Mesenchymal stem cell (in vitro differentiated cells and primary cell): Measurements from ENCODE around the gene USH2A.

ENCODE experiments used
- DNase-seq: peaks from one replicate; pipeline ENCODE4 v3.0.0-alpha.2; 2013
- H2AFZ ChIP-seq: one replicate; pipeline ENCODE4 v1.6.1; 2013; ENCODE audit warnings: low read depth, mild to moderate bottlenecking, control low read depth, inconsistent platforms, low read length, moderate library complexity
- H2AK5ac ChIP-seq: 2 replicates; pipeline ENCODE4 v1.6.1; 2013; ENCODE audit warnings: low read length, moderate library complexity, mild to moderate bottlenecking, inconsistent platforms; ENCODE audit not compliant: severe bottlenecking
- H2BK120ac ChIP-seq: one replicate; pipeline ENCODE4 v1.6.1; 2013; ENCODE audit warnings: low read depth, mild to moderate bottlenecking, inconsistent platforms, low read length, moderate library complexity
- H2BK12ac ChIP-seq, 2 experiments: one replicate each; pipeline ENCODE4 v1.6.1; 2013; ENCODE audit warnings: inconsistent platforms in 2 of 2, low read length in 2 of 2, mild to moderate bottlenecking in 2 of 2, moderate library complexity in 2 of 2, control low read depth in 1 of 2
- H2BK15ac ChIP-seq: one replicate; pipeline ENCODE4 v1.6.1; 2013; ENCODE audit warnings: mild to moderate bottlenecking, low read depth, inconsistent platforms; ENCODE audit not compliant: poor library complexity, severe bottlenecking
- H2BK5ac ChIP-seq: 2 replicates; pipeline ENCODE4 v1.6.1; 2013; ENCODE audit warnings: low read depth, mild to moderate bottlenecking, low read length, control low read depth, inconsistent platforms; ENCODE audit not compliant: poor library complexity, severe bottlenecking
- H3K14ac ChIP-seq, 2 experiments: one replicate each; pipeline ENCODE4 v1.6.1; 2013; ENCODE audit warnings: inconsistent platforms in 2 of 2, low read length in 2 of 2, control low read depth in 1 of 2, mild to moderate bottlenecking in 1 of 2, moderate library complexity in 1 of 2
- H3K18ac ChIP-seq, 2 experiments: one replicate each; pipeline ENCODE4 v1.6.1; 2013; ENCODE audit warnings: inconsistent platforms in 2 of 2, low read length in 2 of 2, control low read depth in 1 of 2, low read depth in 1 of 2, mild to moderate bottlenecking in 1 of 2
- H3K23ac ChIP-seq, 2 experiments: one replicate each; pipeline ENCODE4 v1.6.1; 2013; ENCODE audit warnings: inconsistent platforms in 2 of 2, low read length in 2 of 2, mild to moderate bottlenecking in 2 of 2, moderate library complexity in 2 of 2, control low read depth in 1 of 2
- H3K27ac ChIP-seq: 2 replicates; pipeline ENCODE4 v1.5.1; 2013; ENCODE audit warnings: mild to moderate bottlenecking, moderate library complexity, low read length, control low read depth, inconsistent platforms; ENCODE audit not compliant: poor library complexity, severe bottlenecking
- H3K27me3 ChIP-seq, 2 experiments: 2 replicates each; pipeline versions ENCODE4 v1.6.1 to v1.7.0; 2013; ENCODE audit warnings: low read length in 2 of 2, mild to moderate bottlenecking in 2 of 2, moderate library complexity in 2 of 2, control low read depth in 1 of 2, inconsistent platforms in 1 of 2; ENCODE audit not compliant: control insufficient read depth in 1 of 2, insufficient read depth in 1 of 2
- H3K36me3 ChIP-seq, 2 experiments: 2 replicates each; pipeline versions ENCODE4 v1.6.1 to v1.7.0; 2013; ENCODE audit warnings: low read length in 2 of 2, control low read depth in 1 of 2, inconsistent platforms in 1 of 2, low read depth in 1 of 2, mild to moderate bottlenecking in 1 of 2; ENCODE audit not compliant: insufficient read depth in 2 of 2, control insufficient read depth in 1 of 2
- H3K4ac ChIP-seq, 2 experiments: one replicate each; pipeline ENCODE4 v1.6.1; 2013; ENCODE audit warnings: inconsistent platforms in 2 of 2, low read length in 2 of 2, mild to moderate bottlenecking in 2 of 2, moderate library complexity in 2 of 2, control low read depth in 1 of 2, low read depth in 1 of 2
- H3K4me1 ChIP-seq: 2 replicates; pipeline ENCODE4 v1.6.1; 2013; ENCODE audit warnings: low read depth, low read length, control low read depth; ENCODE audit not compliant: control insufficient read depth, insufficient read depth
- H3K4me2 ChIP-seq: 2 replicates; pipeline ENCODE4 v1.6.1; 2013; ENCODE audit warnings: low read length, mild to moderate bottlenecking, inconsistent platforms; ENCODE audit not compliant: poor library complexity, severe bottlenecking
- H3K4me3 ChIP-seq, 2 experiments: 2 replicates each; pipeline versions ENCODE4 v1.5.1 to v1.7.0; 2013; ENCODE audit warnings: low read length in 2 of 2, mild to moderate bottlenecking in 2 of 2, control low read depth in 1 of 2, low read depth in 1 of 2; ENCODE audit not compliant: insufficient read depth in 1 of 2
- H3K79me1 ChIP-seq: replicated peaks from 2 replicates; pipeline ENCODE4 v1.6.1; 2013; ENCODE audit warnings: mild to moderate bottlenecking, control low read depth, low read length, inconsistent platforms; ENCODE audit not compliant: poor library complexity, severe bottlenecking
- H3K9ac ChIP-seq: 2 replicates; pipeline ENCODE4 v1.7.0; 2013; ENCODE audit warnings: mild to moderate bottlenecking, low read length, moderate library complexity
- H3K9me3 ChIP-seq: 2 replicates; pipeline ENCODE4 v1.7.0; 2013; ENCODE audit warnings: mild to moderate bottlenecking, low read length; ENCODE audit not compliant: control insufficient read depth
- H4K8ac ChIP-seq: one replicate; pipeline ENCODE4 v1.6.1; 2013; ENCODE audit warnings: inconsistent platforms, mild to moderate bottlenecking, low read length, moderate library complexity
- H4K91ac ChIP-seq: one replicate; pipeline ENCODE4 v1.6.1; 2013; ENCODE audit warnings: mild to moderate bottlenecking, low read length, inconsistent platforms
- WGBS: methylation state at CpG from one replicate; pipeline ENCODE4 v1.1.7; 2013; ENCODE audit warnings: mixed read lengths; 5-methylcytosine and 5-hydroxymethylcytosine counted together

Gene USH2A

GRCh38 chr1:215647738-215648137 lies 775.5 kb downstream of the USH2A start:
- Histone ChIP-seq H4K8ac (no peak overlapping the region), H3K14ac (no peak overlapping the region), H2BK120ac (no peak overlapping the region), H3K27ac (no peak overlapping the region), H3K4me2 (no peak overlapping the region), H2BK5ac (no peak overlapping the region), H3K79me1 (no peaks in the 10 kb centered on the region), H3K23ac (no peak overlapping the region), H3K9ac (no peak overlapping the region), H3K36me3 (no peaks in the 10 kb centered on the region), H3K9me3 (no peaks in the 10 kb centered on the region), H2BK12ac (no peak overlapping the region), H2AK5ac (no peak overlapping the region), H4K91ac (no peak overlapping the region), H2AFZ (no peak overlapping the region), H3K4me1 (no peaks in the 10 kb centered on the region), H3K4me3 (no peak overlapping the region), H3K4ac (no peak overlapping the region), H3K18ac (no peak overlapping the region), H3K27me3 (peaks cover 0 to 3% of the 10 kb centered on the region in 2 experiments), H2BK15ac (no peak overlapping the region)
- DNase-seq: no peak
- no CpG with 5 or more reads among the region's 3 CpGs for WGBS

- H3K4ac ChIP-seq: no peak overlapping the region
- no peak overlapping the region for H3K27ac ChIP-seq
- no peak overlapping the region for H3K23ac ChIP-seq
- H3K18ac ChIP-seq: no peak overlapping the region
- WGBS: no CpG with 5 or more reads among the region's 2 CpGs
- no peak overlapping the region for H2AK5ac ChIP-seq
- H3K14ac ChIP-seq: no peak overlapping the region
- H2BK120ac ChIP-seq: no peak overlapping the region
- no peak overlapping the region for H3K4me2 ChIP-seq
- no peaks in the 10 kb centered on the region for H3K36me3 ChIP-seq
- no peak overlapping the region for H2BK15ac ChIP-seq
- no peak overlapping the region for H2AFZ ChIP-seq
- H2BK12ac ChIP-seq: no peak overlapping the region
- H3K4me1 ChIP-seq: no peaks in the 10 kb centered on the region
- H3K4me3 ChIP-seq: no peak overlapping the region
- no peak overlapping the region for H3K9ac ChIP-seq
- H3K9me3 ChIP-seq: no peaks in the 10 kb centered on the region
- H4K8ac ChIP-seq: no peak overlapping the region
- H2BK5ac ChIP-seq: no peak overlapping the region
- peaks cover 0 to 3% of the 10 kb centered on the region in 2 experiments for H3K27me3 ChIP-seq
- no peak overlapping the region for H4K91ac ChIP-seq
- DNase-seq: no peak
- H3K79me1 ChIP-seq: no peaks in the 10 kb centered on the region
Measured at GRCh38 chr1:215645861-215646260, 777.4 kb downstream of the USH2A start.

GRCh38 chr1:215645182-215645581 lies 778.1 kb downstream of the USH2A start:
- Histone ChIP-seq H3K4ac (no peak overlapping the region), H3K27ac (no peak overlapping the region), H3K23ac (no peak overlapping the region), H2AK5ac (no peak overlapping the region), H2BK15ac (no peak overlapping the region), H3K27me3 (peaks cover 0 to 3% of the 10 kb centered on the region in 2 experiments), H3K79me1 (no peaks in the 10 kb centered on the region), H3K4me2 (no peak overlapping the region), H3K9ac (no peak overlapping the region), H3K36me3 (no peaks in the 10 kb centered on the region), H4K91ac (no peak overlapping the region), H3K9me3 (no peaks in the 10 kb centered on the region), H3K4me3 (no peak overlapping the region), H3K14ac (no peak overlapping the region), H2AFZ (no peak overlapping the region), H3K4me1 (no peaks in the 10 kb centered on the region), H2BK12ac (no peak overlapping the region), H2BK120ac (no peak overlapping the region), H2BK5ac (no peak overlapping the region), H3K18ac (no peak overlapping the region), H4K8ac (no peak overlapping the region)
- DNase-seq: no peak
- 93% methylated on average over 4 of the region's 4 CpGs for WGBS

GRCh38 chr1:215643592-215644321 lies 779.5 kb downstream of the USH2A start:
- no peak overlapping the region for H3K4ac ChIP-seq
- no peak overlapping the region for H2AFZ ChIP-seq
- no peak overlapping the region for H2BK120ac ChIP-seq
- no peak for DNase-seq
- H3K9ac ChIP-seq: no peak overlapping the region
- H2BK15ac ChIP-seq: no peak overlapping the region
- H3K27ac ChIP-seq: no peak overlapping the region
- no peak overlapping the region for H4K91ac ChIP-seq
- H4K8ac ChIP-seq: no peak overlapping the region
- no peak overlapping the region for H3K23ac ChIP-seq
- H3K4me2 ChIP-seq: no peak overlapping the region
- no peaks in the 10 kb centered on the region for H3K79me1 ChIP-seq
- H3K27me3 ChIP-seq: no peaks in the 10 kb centered on the region
- H3K4me1 ChIP-seq: no peaks in the 10 kb centered on the region
- H3K18ac ChIP-seq: no peak overlapping the region
- H3K36me3 ChIP-seq: no peaks in the 10 kb centered on the region
- H2BK12ac ChIP-seq: no peak overlapping the region
- H2AK5ac ChIP-seq: no peak overlapping the region
- 87% methylated on average over 4 of the region's 4 CpGs for WGBS
- no peak overlapping the region for H3K4me3 ChIP-seq
- H3K9me3 ChIP-seq: no peaks in the 10 kb centered on the region
- no peak overlapping the region for H2BK5ac ChIP-seq
- no peak overlapping the region for H3K14ac ChIP-seq
